ENCODE measurements around the gene CBX2. TPM values are rescaled to one million over a fixed set of nuclear protein-coding genes. Genes with fewer than 3 reads are reported as not detected.
"Not testable (repeated sequence)": the region's sequence is repeated elsewhere in the genome, so short reads cannot be mapped to it uniquely, and the experiment has no call there.

The CBX2 gene
- total RNA-seq, 1 donor from 2014 or later, result 4.6 TPM

- TF ChIP-seq CTCF (IDR thresholded peaks at IDR 0.05), result no peak
- Histone ChIP-seq H3K9me3 (no peaks in the 10 kb centered on the region), H3K27me3 (peaks cover 17% of the 10 kb centered on the region), H3K36me3 (no peaks in the 10 kb centered on the region), H3K27ac (no peak overlapping the region), H3K4me1 (no peaks in the 10 kb centered on the region), H3K4me3 (no peak overlapping the region)
- DNase-seq (ENCODE audit: low spot score in 2 of 2), result no peak
- intact Hi-C loops (cut with DNase I), result no loop called here
Measured at GRCh38 chr17:79749958-79750357, 28.0 kb upstream of the CBX2 start.

GRCh38 chr17:79750650-79751545 lies 27.1 kb upstream of the CBX2 start:
- H3K36me3 ChIP-seq, result no peaks in the 10 kb centered on the region
- H3K9me3 ChIP-seq, result no peaks in the 10 kb centered on the region
- intact Hi-C loops (cut with DNase I), result no loop called here
- no peak overlapping the region for H3K27ac ChIP-seq
- no peak for TF ChIP-seq CTCF (IDR thresholded peaks at IDR 0.05)
- H3K4me3 ChIP-seq, result no peak overlapping the region
- H3K4me1 ChIP-seq, result no peaks in the 10 kb centered on the region
- no peak for DNase-seq (ENCODE audit: low spot score in 2 of 2)
- peaks cover 17% of the 10 kb centered on the region for H3K27me3 ChIP-seq

- Histone ChIP-seq H3K4me1 (no peaks in the 10 kb centered on the region), H3K4me3 (no peak overlapping the region), H3K27ac (no peak overlapping the region), H3K27me3 (peaks cover 13% of the 10 kb centered on the region), H3K9me3 (no peaks in the 10 kb centered on the region), H3K36me3 (no peaks in the 10 kb centered on the region)
- intact Hi-C loops (cut with DNase I), result no loop called here
- no peak for TF ChIP-seq CTCF (IDR thresholded peaks at IDR 0.05)
- DNase-seq (ENCODE audit: low spot score in 2 of 2), result no peak
Measured at GRCh38 chr17:79752175-79752574, 25.8 kb upstream of the CBX2 start.

GRCh38 chr17:79754370-79754769 lies 23.6 kb upstream of the CBX2 start:
- no peaks in the 10 kb centered on the region for H3K36me3 ChIP-seq
- H3K4me1 ChIP-seq, result no peaks in the 10 kb centered on the region
- no peak overlapping the region for H3K4me3 ChIP-seq
- intact Hi-C loops (cut with DNase I), result no loop called here
- H3K9me3 ChIP-seq, result no peaks in the 10 kb centered on the region
- DNase-seq (ENCODE audit: low spot score in 2 of 2), result no peak
- no peak overlapping the region for H3K27ac ChIP-seq
- H3K27me3 ChIP-seq, result no peaks in the 10 kb centered on the region
- no peak for TF ChIP-seq CTCF (IDR thresholded peaks at IDR 0.05)

GRCh38 chr17:79754903-79755302 lies 23.0 kb upstream of the CBX2 start:
- H3K27ac ChIP-seq; H3K36me3 ChIP-seq; H3K4me1 ChIP-seq; DNase-seq (ENCODE audit: low spot score in 2 of 2); H3K9me3 ChIP-seq; H3K27me3 ChIP-seq; H3K4me3 ChIP-seq; intact Hi-C loops (cut with DNase I): not testable (repeated sequence)

GRCh38 chr17:79755591-79755990 lies 22.4 kb upstream of the CBX2 start:
- no peak overlapping the region for H3K27ac ChIP-seq
- TF ChIP-seq CTCF (IDR thresholded peaks at IDR 0.05), result no peak
- H3K9me3 ChIP-seq, result no peaks in the 10 kb centered on the region
- H3K4me3 ChIP-seq, result no peak overlapping the region
- no peaks in the 10 kb centered on the region for H3K4me1 ChIP-seq
- intact Hi-C loops (cut with DNase I), result no loop called here
- no peak for DNase-seq (ENCODE audit: low spot score in 2 of 2)
- no peaks in the 10 kb centered on the region for H3K27me3 ChIP-seq
- H3K36me3 ChIP-seq, result no peaks in the 10 kb centered on the region

All from ascending aorta (tissue), 2 donors.